Right atrium auricular region (tissue), 2 donors: ENCODE data around the gene CLEC2D. TPM values are rescaled to one million over a fixed set of nuclear protein-coding genes. Genes with fewer than 3 reads are reported as not detected.
"Not testable (repeated sequence)": the region's sequence is repeated elsewhere in the genome, so short reads cannot be mapped to it uniquely, and the experiment has no call there.

ENCODE experiments used
- DNase-seq: peaks from one replicate; pipeline ENCODE4 v3.0.0-alpha.2; 2019; ENCODE audit warnings: low spot score
- H3K27ac ChIP-seq, 2 donors: fragments of 200-600 bp; sonication (generic); 1 replicate in 1 of 2; 2 replicates in 1 of 2; pipeline ENCODE4 v1.5.1; 2016 to 2019
- H3K27me3 ChIP-seq, 2 donors: fragments of 200-600 bp; sonication (generic); one replicate each; pipeline versions ENCODE4 v1.5.1 to v1.6.0; 2017 to 2019
- H3K36me3 ChIP-seq: fragments of 200-600 bp; sonication (generic); one replicate; pipeline ENCODE4 v1.5.1; 2016
- H3K4me1 ChIP-seq, 2 donors: fragments of 200-600 bp; sonication (generic); one replicate each; pipeline versions ENCODE4 v1.5.1 to v1.6.0; 2017 to 2019
- H3K4me3 ChIP-seq, 2 donors: fragments of 200-600 bp; sonication (generic); 1 replicate in 1 of 2; 2 replicates in 1 of 2; pipeline ENCODE4 v1.5.1; 2017 to 2019; ENCODE audit warnings: mild to moderate bottlenecking in 1 of 2, moderate library complexity in 1 of 2
- H3K9me3 ChIP-seq, 2 donors: fragments of 200-600 bp; sonication (generic); one replicate each; pipeline ENCODE4 v1.5.1; 2019
- CTCF ChIP-seq, 2 donors: fragments of 200-600 bp; sonication (generic); IDR thresholded peaks; one replicate each; pipeline ENCODE4 v1.5.1; 2019; ENCODE audit warnings: antibody characterized with exemption in 2 of 2
- total RNA-seq, 2 donors: library from RNA; depleted of rRNA; stranded (reverse); fragments of >200 nt; gene quantifications; one replicate each; pipeline ENCODE4 v1.1.0, GENCODE V29; 2016

Gene CLEC2D
- total RNA-seq, 2 donors from 2014 or later = 6.5 to 6.9 TPM

GRCh38 chr12:9699898-9700605 lies 30.5 kb downstream of the CLEC2D start:
- no peak for DNase-seq
- no peak for TF ChIP-seq CTCF (IDR thresholded peaks at IDR 0.05)
- no peak overlapping the region for H3K4me3 ChIP-seq
- H3K9me3 ChIP-seq = peaks cover 0 to 20% of the 10 kb centered on the region in 2 donors
- H3K4me1 ChIP-seq = peaks cover 0 to 22% of the 10 kb centered on the region in 2 donors
- peak overlapping the region in 1 of 2 donors; percentile 55 for H3K27ac ChIP-seq
- H3K36me3 ChIP-seq = peaks cover 8% of the 10 kb centered on the region
- H3K27me3 ChIP-seq = no peaks in the 10 kb centered on the region

GRCh38 chr12:9700606-9700956 lies 31.1 kb downstream of the CLEC2D start:
- H3K4me1 ChIP-seq = peaks cover 0 to 22% of the 10 kb centered on the region in 2 donors
- no peak for TF ChIP-seq CTCF (IDR thresholded peaks at IDR 0.05)
- H3K9me3 ChIP-seq = peaks cover 0 to 20% of the 10 kb centered on the region in 2 donors
- H3K27me3 ChIP-seq = no peaks in the 10 kb centered on the region
- DNase-seq = no peak
- peak overlapping the region in 1 of 2 donors; percentile 55 for H3K27ac ChIP-seq
- H3K36me3 ChIP-seq = peaks cover 3% of the 10 kb centered on the region
- no peak overlapping the region for H3K4me3 ChIP-seq

GRCh38 chr12:9701380-9702154 lies 32.1 kb downstream of the CLEC2D start:
- Histone ChIP-seq H3K4me1 (peaks cover 0 to 22% of the 10 kb centered on the region in 2 donors), H3K9me3 (peaks cover 0 to 17% of the 10 kb centered on the region in 2 donors), H3K27me3 (no peaks in the 10 kb centered on the region), H3K36me3 (no peaks in the 10 kb centered on the region), H3K4me3 (no peak overlapping the region), H3K27ac (no peak overlapping the region)
- TF ChIP-seq CTCF (IDR thresholded peaks at IDR 0.05) = no peak
- no peak for DNase-seq

GRCh38 chr12:9702255-9702654 lies 32.7 kb downstream of the CLEC2D start:
- H3K9me3 ChIP-seq = peaks cover 0 to 10% of the 10 kb centered on the region in 2 donors
- H3K36me3 ChIP-seq = no peaks in the 10 kb centered on the region
- no peak overlapping the region for H3K4me3 ChIP-seq
- no peaks in the 10 kb centered on the region for H3K27me3 ChIP-seq
- TF ChIP-seq CTCF (IDR thresholded peaks at IDR 0.05) = no peak
- no peak overlapping the region for H3K27ac ChIP-seq
- peaks cover 0 to 22% of the 10 kb centered on the region in 2 donors for H3K4me1 ChIP-seq
- DNase-seq = no peak

- H3K27me3 ChIP-seq = not testable (repeated sequence)
These were observed 35.0 kb downstream of the CLEC2D start for GRCh38 chr12:9704561-9704960.

GRCh38 chr12:9706086-9706685 lies 36.7 kb downstream of the CLEC2D start:
- no peak for TF ChIP-seq CTCF (IDR thresholded peaks at IDR 0.05)
- Histone ChIP-seq H3K4me3 (no peak overlapping the region), H3K9me3 (no peaks in the 10 kb centered on the region), H3K36me3 (no peaks in the 10 kb centered on the region), H3K27me3 (no peaks in the 10 kb centered on the region), H3K4me1 (peaks cover 0 to 4% of the 10 kb centered on the region in 2 donors), H3K27ac (no peak overlapping the region)
- no peak for DNase-seq

More at GRCh38 chr12:9704561-9704960, 35.0 kb downstream of the CLEC2D start:
- H3K36me3 ChIP-seq, H3K9me3 ChIP-seq, DNase-seq, H3K27ac ChIP-seq, H3K4me3 ChIP-seq: not testable (repeated sequence)
- peaks cover 0 to 17% of the 10 kb centered on the region in 2 donors for H3K4me1 ChIP-seq
